HFFc6 (cell line): Measurements from ENCODE around the gene BIVM. TPM values are rescaled to one million over a fixed set of nuclear protein-coding genes. Genes with fewer than 3 reads are reported as not detected.

Source experiments
- DNase-seq: peaks from one replicate; pipeline ENCODE4 v3.0.0-alpha.2; 2018
- H3K27ac Mint-ChIP-seq: 2 replicates; pipeline ENCODE4 v1.8.0; 2020; ENCODE audit warnings: mild to moderate bottlenecking, mixed read lengths
- H3K27me3 Mint-ChIP-seq: 2 replicates; pipeline ENCODE4 v1.8.0; 2021; ENCODE audit warnings: mild to moderate bottlenecking, moderate library complexity, mixed read lengths; ENCODE audit not compliant: insufficient read depth
- H3K36me3 Mint-ChIP-seq: 2 replicates; pipeline ENCODE4 v1.8.0; 2021; ENCODE audit warnings: low read depth, mixed read lengths
- H3K4me1 Mint-ChIP-seq: 2 replicates; pipeline ENCODE4 v1.8.0; 2020; ENCODE audit warnings: low read depth, mixed read lengths
- H3K4me3 Mint-ChIP-seq: 2 replicates; pipeline ENCODE4 v1.8.0; 2020; ENCODE audit warnings: mild to moderate bottlenecking, moderate library complexity, mixed read lengths
- H3K9me3 Mint-ChIP-seq: 2 replicates; pipeline ENCODE4 v1.8.0; 2020; ENCODE audit warnings: mild to moderate bottlenecking, mixed read lengths
- total RNA-seq, 6 experiments: library from RNA; stranded (reverse); fragmentation: NEBNext Ultra II Directional; extraction: Animal tissue kit (Norgen Biotek cat#: 25700); gene quantifications; 2 replicates in 1 of 6; 3 replicates in 5 of 6; pipeline ENCODE4 v1.2.3, GENCODE V29; 2021
- TF ChIP-seq, protein P1 (sequence below): fragments of 200-600 bp; sonication (generic); IDR thresholded peaks from 2 replicates; pipeline ENCODE4 v1.5.0; 2021; ENCODE audit warnings: antibody characterized with exemption, mild to moderate bottlenecking

The BIVM gene
- total RNA-seq, 6 experiments from 2014 or later: 16.6 to 24.0 (median 18.9) TPM

DNA sequence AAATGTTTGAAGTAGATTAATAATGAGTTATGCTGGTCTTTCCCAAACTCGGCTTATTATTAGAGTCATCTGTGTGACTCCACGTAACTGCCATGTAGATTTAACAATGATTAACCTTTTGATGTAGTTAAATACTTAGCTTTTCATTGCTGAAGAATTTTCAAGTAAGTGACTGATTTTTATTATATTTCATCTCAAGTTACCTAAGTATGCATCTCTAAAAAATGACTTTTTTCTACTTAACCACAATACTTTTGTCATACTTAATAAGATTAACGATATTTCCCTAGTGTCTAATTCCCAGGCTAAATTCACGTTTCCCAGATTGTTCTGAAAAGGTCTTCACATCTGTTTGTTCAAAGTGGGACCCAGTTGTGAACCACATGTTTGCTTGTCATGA is 17.8 kb downstream of the BIVM start:
- no peaks in the 10 kb centered on the region for H3K27me3 Mint-ChIP-seq
- TF ChIP-seq, protein P1, sequence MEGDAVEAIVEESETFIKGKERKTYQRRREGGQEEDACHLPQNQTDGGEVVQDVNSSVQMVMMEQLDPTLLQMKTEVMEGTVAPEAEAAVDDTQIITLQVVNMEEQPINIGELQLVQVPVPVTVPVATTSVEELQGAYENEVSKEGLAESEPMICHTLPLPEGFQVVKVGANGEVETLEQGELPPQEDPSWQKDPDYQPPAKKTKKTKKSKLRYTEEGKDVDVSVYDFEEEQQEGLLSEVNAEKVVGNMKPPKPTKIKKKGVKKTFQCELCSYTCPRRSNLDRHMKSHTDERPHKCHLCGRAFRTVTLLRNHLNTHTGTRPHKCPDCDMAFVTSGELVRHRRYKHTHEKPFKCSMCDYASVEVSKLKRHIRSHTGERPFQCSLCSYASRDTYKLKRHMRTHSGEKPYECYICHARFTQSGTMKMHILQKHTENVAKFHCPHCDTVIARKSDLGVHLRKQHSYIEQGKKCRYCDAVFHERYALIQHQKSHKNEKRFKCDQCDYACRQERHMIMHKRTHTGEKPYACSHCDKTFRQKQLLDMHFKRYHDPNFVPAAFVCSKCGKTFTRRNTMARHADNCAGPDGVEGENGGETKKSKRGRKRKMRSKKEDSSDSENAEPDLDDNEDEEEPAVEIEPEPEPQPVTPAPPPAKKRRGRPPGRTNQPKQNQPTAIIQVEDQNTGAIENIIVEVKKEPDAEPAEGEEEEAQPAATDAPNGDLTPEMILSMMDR: no peak
- DNase-seq: no peak
- peaks cover 87% of the 10 kb centered on the region for H3K4me1 Mint-ChIP-seq
- H3K4me3 Mint-ChIP-seq: no peak overlapping the region
- peak overlapping the region; percentile 26; the same call in 1 of the 2 replicates for H3K27ac Mint-ChIP-seq
- H3K36me3 Mint-ChIP-seq: peaks cover 51% of the 10 kb centered on the region
- H3K9me3 Mint-ChIP-seq: peaks cover 6% of the 10 kb centered on the region

DNA sequence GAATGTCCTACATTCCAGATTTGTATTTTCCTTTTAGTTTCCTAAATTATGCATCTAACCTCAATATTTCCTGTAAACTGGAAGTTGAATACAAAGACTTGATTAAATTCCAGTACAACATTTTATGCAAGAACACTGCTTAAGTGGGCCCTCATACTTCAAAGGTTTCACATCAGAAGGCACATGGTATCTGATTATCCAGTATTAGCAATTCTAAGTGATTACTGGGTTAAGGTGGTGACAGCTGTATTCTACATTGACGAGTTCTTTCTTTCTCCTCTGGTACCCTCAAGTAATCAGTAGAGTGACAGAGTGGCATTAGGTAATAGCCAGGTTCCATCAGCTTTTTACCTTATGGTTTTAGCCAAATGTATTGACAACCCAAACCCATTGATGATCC is 18.3 kb downstream of the BIVM start:
- no peaks in the 10 kb centered on the region for H3K27me3 Mint-ChIP-seq
- TF ChIP-seq, protein P1: no peak
- peaks cover 51% of the 10 kb centered on the region for H3K36me3 Mint-ChIP-seq
- no peak overlapping the region for H3K4me3 Mint-ChIP-seq
- peaks cover under 1% of the 10 kb centered on the region; the same call in 1 of the 2 replicates for H3K9me3 Mint-ChIP-seq
- peaks cover 81% of the 10 kb centered on the region for H3K4me1 Mint-ChIP-seq
- DNase-seq: no peak
- H3K27ac Mint-ChIP-seq: peak overlapping the region; percentile 26; the same call in 1 of the 2 replicates

DNA sequence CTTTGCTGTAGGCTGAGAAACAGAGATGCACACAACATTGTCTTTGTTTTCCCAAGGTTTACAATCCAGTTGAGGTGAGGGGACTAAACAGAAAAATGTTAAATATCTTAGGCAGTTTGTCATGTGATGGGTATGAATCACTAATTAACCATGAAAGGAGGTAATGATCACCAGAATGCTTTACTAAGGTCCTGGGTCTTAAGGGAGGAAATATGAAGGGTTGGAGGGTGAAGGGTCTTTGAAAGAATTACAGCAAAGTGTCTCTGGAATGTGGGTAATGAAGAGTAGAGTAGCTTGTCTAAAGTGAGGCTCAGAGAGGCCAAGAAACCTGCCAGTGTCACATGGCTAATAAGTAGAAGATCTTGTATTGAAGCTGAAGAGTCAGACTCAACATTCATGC is 19.0 kb downstream of the BIVM start:
- H3K9me3 Mint-ChIP-seq: no peaks in the 10 kb centered on the region
- peak overlapping the region; percentile 58 for H3K27ac Mint-ChIP-seq
- TF ChIP-seq, protein P1: no peak
- no peaks in the 10 kb centered on the region for H3K27me3 Mint-ChIP-seq
- no peak overlapping the region; the same call in 1 of the 2 replicates for H3K4me3 Mint-ChIP-seq
- peaks cover 55% of the 10 kb centered on the region for H3K36me3 Mint-ChIP-seq
- peaks cover 75% of the 10 kb centered on the region for H3K4me1 Mint-ChIP-seq
- no peak for DNase-seq

DNA sequence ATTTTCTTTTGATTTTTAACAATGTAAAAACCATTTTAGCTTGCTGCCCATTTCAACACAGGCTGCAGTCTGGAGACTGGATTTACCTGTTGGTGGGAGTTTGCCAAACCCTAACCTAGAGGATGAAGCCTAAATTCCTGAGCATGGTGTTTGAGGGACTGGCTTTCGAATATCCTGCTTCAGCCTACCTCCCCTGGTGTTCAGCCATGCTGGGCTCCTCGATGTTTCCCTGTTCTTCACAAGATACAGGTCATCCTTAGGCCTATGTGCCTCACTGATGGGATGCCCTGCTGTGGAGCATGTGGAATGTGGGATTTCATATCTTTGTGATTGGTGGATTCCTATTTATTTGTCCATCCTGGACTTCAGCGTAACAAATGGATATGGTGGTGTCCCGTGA is 26.5 kb downstream of the BIVM start:
- Mint-ChIP-seq H3K27me3 (no peaks in the 10 kb centered on the region), H3K27ac (peak overlapping the region; percentile 97), H3K4me1 (peaks cover 46% of the 10 kb centered on the region), H3K36me3 (peaks cover 34% of the 10 kb centered on the region), H3K4me3 (peak overlapping the region; percentile 90), H3K9me3 (no peaks in the 10 kb centered on the region)
- no peak for DNase-seq
- TF ChIP-seq, protein P1: no peak

DNA sequence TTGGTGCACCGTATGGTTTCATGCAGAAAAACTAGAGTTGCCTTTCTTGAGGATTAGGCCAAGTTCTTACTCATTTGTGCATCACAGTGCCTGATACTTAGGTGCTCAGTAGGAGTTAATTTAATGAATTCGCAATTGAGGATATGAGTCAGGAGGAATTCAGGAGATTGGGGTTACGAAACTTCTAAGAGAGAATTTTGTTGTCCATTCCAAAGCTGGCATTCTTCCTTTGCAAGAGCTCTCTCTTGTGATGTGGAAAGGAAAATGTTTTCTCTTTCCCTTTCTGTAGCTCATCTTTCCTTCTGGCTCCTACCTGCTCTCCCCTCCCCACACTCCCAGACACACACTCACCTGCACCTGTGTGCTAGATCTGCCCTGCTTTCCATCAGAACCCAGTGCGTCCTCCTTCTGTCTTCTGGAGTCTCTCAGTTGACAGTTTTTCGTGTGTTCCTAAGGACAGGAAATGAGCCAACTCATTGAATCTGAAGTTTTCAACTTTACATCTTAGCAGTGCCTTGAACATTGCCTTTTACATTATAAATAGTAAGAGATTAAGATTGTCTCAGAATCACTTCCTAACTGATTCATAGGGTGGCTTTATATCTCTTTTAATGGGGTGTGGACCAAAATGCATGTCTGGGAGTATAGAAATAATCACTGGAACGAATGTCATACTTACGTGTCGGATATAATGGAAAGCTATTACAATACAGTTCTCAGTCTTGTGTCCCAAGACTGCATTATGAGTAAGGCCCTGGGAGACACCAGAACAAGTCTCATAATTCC is 27.2 kb downstream of the BIVM start:
- peak; percentile 88 for DNase-seq
- Mint-ChIP-seq H3K9me3 (no peaks in the 10 kb centered on the region), H3K4me1 (peaks cover 42% of the 10 kb centered on the region), H3K36me3 (peaks cover 31% of the 10 kb centered on the region), H3K27ac (peak overlapping the region; percentile 97), H3K4me3 (peak overlapping the region; percentile 90), H3K27me3 (no peaks in the 10 kb centered on the region)
- TF ChIP-seq, protein P1: no peak
